ENCODE results near the gene SCARB1. TPM values are rescaled to one million over a fixed set of nuclear protein-coding genes. Genes with fewer than 3 reads are reported as not detected.

The SCARB1 gene
- total RNA-seq, 1 donor from 2014 or later: 44.5 TPM

GRCh38 chr12:124758266-124759220, 105.1 kb downstream of the SCARB1 start:
- no peaks in the 10 kb centered on the region for H4K20me1 ChIP-seq (ENCODE audit: insufficient read depth, low read length)
- no peaks in the 10 kb centered on the region for H3K79me2 ChIP-seq (ENCODE audit: insufficient read depth, low read length)
- TF ChIP-seq EZH2 (IDR thresholded peaks at IDR 0.05; ENCODE audit: insufficient read depth, low read length): no peak
- TF ChIP-seq, protein P1, sequence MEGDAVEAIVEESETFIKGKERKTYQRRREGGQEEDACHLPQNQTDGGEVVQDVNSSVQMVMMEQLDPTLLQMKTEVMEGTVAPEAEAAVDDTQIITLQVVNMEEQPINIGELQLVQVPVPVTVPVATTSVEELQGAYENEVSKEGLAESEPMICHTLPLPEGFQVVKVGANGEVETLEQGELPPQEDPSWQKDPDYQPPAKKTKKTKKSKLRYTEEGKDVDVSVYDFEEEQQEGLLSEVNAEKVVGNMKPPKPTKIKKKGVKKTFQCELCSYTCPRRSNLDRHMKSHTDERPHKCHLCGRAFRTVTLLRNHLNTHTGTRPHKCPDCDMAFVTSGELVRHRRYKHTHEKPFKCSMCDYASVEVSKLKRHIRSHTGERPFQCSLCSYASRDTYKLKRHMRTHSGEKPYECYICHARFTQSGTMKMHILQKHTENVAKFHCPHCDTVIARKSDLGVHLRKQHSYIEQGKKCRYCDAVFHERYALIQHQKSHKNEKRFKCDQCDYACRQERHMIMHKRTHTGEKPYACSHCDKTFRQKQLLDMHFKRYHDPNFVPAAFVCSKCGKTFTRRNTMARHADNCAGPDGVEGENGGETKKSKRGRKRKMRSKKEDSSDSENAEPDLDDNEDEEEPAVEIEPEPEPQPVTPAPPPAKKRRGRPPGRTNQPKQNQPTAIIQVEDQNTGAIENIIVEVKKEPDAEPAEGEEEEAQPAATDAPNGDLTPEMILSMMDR (IDR thresholded peaks at IDR 0.05; ENCODE audit: insufficient read depth, low read depth, low read length): no peak
- H3K36me3 ChIP-seq (ENCODE audit: insufficient read depth, low read length): no peaks in the 10 kb centered on the region
- Mint-ChIP-seq H3K9me3 (ENCODE audit: unreplicated experiment) (peaks cover 31% of the 10 kb centered on the region), H3K27ac (ENCODE audit: unreplicated experiment) (no peak overlapping the region), H3K36me3 (ENCODE audit: low read depth, unreplicated experiment) (peaks cover 9% of the 10 kb centered on the region), H3K27me3 (ENCODE audit: low read depth, unreplicated experiment) (peaks cover 3% of the 10 kb centered on the region), H3K4me1 (ENCODE audit: low read depth, unreplicated experiment) (peaks cover 33% of the 10 kb centered on the region), H3K4me3 (ENCODE audit: unreplicated experiment) (no peak overlapping the region)
- H3K4me2 ChIP-seq (ENCODE audit: low read length): no peak overlapping the region
- H3K4me1 ChIP-seq (ENCODE audit: insufficient read depth, low read length): peaks cover 22% of the 10 kb centered on the region
- H3K4me3 ChIP-seq (ENCODE audit: insufficient read depth, low read depth, low read length): no peak overlapping the region
- no peak overlapping the region for H3K9ac ChIP-seq (ENCODE audit: low read length)
- H3K27me3 ChIP-seq (ENCODE audit: insufficient read depth, low read length): peaks cover 3% of the 10 kb centered on the region
- FAIRE-seq (no peak), DNase-seq (ENCODE audit: low read depth) (no peak)
- H2AFZ ChIP-seq (ENCODE audit: low read depth, low read length): no peak overlapping the region
- peaks cover 7% of the 10 kb centered on the region for H3K9me3 ChIP-seq (ENCODE audit: insufficient read depth, low read depth, low read length)
- H3K27ac ChIP-seq (ENCODE audit: low read depth, low read length): no peak overlapping the region

- H3K4me3 Mint-ChIP-seq (ENCODE audit: unreplicated experiment): no peak overlapping the region
- H3K9me3 Mint-ChIP-seq (ENCODE audit: unreplicated experiment): peaks cover 27% of the 10 kb centered on the region
- peaks cover 23% of the 10 kb centered on the region for H3K4me1 ChIP-seq (ENCODE audit: insufficient read depth, low read length)
Measured at GRCh38 chr12:124757329-124757728, 106.3 kb downstream of the SCARB1 start.

More at GRCh38 chr12:124757329-124757728, 106.3 kb downstream of the SCARB1 start:
- H4K20me1 ChIP-seq (ENCODE audit: insufficient read depth, low read length): no peaks in the 10 kb centered on the region
- Mint-ChIP-seq H3K27ac (ENCODE audit: unreplicated experiment) (no peak overlapping the region), H3K36me3 (ENCODE audit: low read depth, unreplicated experiment) (peaks cover 9% of the 10 kb centered on the region), H3K4me1 (ENCODE audit: low read depth, unreplicated experiment) (peaks cover 30% of the 10 kb centered on the region), H3K27me3 (ENCODE audit: low read depth, unreplicated experiment) (peaks cover 3% of the 10 kb centered on the region)
- FAIRE-seq (no peak), DNase-seq (ENCODE audit: low read depth) (no peak)
- H3K9me3 ChIP-seq (ENCODE audit: insufficient read depth, low read depth, low read length): peaks cover 7% of the 10 kb centered on the region
- H3K27me3 ChIP-seq (ENCODE audit: insufficient read depth, low read length): peaks cover 3% of the 10 kb centered on the region
- no peak overlapping the region for H3K27ac ChIP-seq (ENCODE audit: low read depth, low read length)
- no peak overlapping the region for H3K4me3 ChIP-seq (ENCODE audit: insufficient read depth, low read depth, low read length)
- TF ChIP-seq, protein P1 (IDR thresholded peaks at IDR 0.05; ENCODE audit: insufficient read depth, low read depth, low read length): no peak
- no peak for TF ChIP-seq EZH2 (IDR thresholded peaks at IDR 0.05; ENCODE audit: insufficient read depth, low read length)
- no peak overlapping the region for H3K9ac ChIP-seq (ENCODE audit: low read length)
- no peaks in the 10 kb centered on the region for H3K36me3 ChIP-seq (ENCODE audit: insufficient read depth, low read length)
- no peak overlapping the region for H2AFZ ChIP-seq (ENCODE audit: low read depth, low read length)
- no peak overlapping the region for H3K4me2 ChIP-seq (ENCODE audit: low read length)
- no peaks in the 10 kb centered on the region for H3K79me2 ChIP-seq (ENCODE audit: insufficient read depth, low read length)

Measured in astrocyte (in vitro differentiated cells and primary cell).